ENCODE data around the gene RHBDL2. TPM values are rescaled to one million over a fixed set of nuclear protein-coding genes. Genes with fewer than 3 reads are reported as not detected.

The RHBDL2 gene
- total and polyA plus RNA-seq, 9 of the 15 experiments (the other 6 are each of a cell fraction or from before 2014, with no cell fraction given) = not detected

GRCh38 chr1:38873027-38873969 is 68.3 kb downstream of the RHBDL2 start, which contains the start of gene MYCBP (continued):
- TF ChIP-seq ZBTB40 (IDR thresholded peaks at IDR 0.05) = peak; percentile 93
- no peak for TF ChIP-seq ZBTB40 (CRISPR knock-in tag; IDR thresholded peaks at IDR 0.05)
- TF ChIP-seq, protein P1, sequence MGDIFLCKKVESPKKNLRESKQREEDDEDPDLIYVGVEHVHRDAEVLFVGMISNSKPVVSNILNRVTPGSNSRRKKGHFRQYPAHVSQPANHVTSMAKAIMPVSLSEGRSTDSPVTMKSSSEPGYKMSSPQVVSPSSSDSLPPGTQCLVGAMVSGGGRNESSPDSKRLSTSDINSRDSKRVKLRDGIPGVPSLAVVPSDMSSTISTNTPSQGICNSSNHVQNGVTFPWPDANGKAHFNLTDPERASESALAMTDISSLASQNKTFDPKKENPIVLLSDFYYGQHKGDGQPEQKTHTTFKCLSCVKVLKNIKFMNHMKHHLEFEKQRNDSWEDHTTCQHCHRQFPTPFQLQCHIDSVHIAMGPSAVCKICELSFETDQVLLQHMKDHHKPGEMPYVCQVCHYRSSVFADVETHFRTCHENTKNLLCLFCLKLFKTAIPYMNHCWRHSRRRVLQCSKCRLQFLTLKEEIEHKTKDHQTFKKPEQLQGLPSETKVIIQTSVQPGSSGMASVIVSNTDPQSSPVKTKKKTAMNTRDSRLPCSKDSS (IDR thresholded peaks at IDR 0.05; ENCODE audit: low read depth, partially characterized antibody) = no peak
- TF ChIP-seq, protein P2, sequence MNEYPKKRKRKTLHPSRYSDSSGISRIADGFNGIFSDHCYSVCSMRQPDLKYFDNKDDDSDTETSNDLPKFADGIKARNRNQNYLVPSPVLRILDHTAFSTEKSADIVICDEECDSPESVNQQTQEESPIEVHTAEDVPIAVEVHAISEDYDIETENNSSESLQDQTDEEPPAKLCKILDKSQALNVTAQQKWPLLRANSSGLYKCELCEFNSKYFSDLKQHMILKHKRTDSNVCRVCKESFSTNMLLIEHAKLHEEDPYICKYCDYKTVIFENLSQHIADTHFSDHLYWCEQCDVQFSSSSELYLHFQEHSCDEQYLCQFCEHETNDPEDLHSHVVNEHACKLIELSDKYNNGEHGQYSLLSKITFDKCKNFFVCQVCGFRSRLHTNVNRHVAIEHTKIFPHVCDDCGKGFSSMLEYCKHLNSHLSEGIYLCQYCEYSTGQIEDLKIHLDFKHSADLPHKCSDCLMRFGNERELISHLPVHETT (CRISPR knock-in tag; conservative IDR thresholded peaks at IDR 0.05 in 1 of 2, IDR thresholded peaks at IDR 0.05 in 1 of 2) = no peak
- TF ChIP-seq HDAC3 (IDR thresholded peaks at IDR 0.05; ENCODE audit: borderline replicate concordance, partially characterized antibody) = no peak
- no peak for TF ChIP-seq DNMT1 (IDR thresholded peaks at IDR 0.05)
- TF ChIP-seq ZFP1 (CRISPR knock-in tag; IDR thresholded peaks at IDR 0.05) = no peak
- TF ChIP-seq CSDE1 (IDR thresholded peaks at IDR 0.05) = peak in 1 of 2 experiments; percentile 56; a peak in 1 of 4 replicates
- TF ChIP-seq SNIP1 (IDR thresholded peaks at IDR 0.05; ENCODE audit: low read depth) = no peak
- no peak for TF ChIP-seq HEY1 (CRISPR knock-in tag; IDR thresholded peaks at IDR 0.05; ENCODE audit: borderline replicate concordance)
- TF ChIP-seq, protein P3, sequence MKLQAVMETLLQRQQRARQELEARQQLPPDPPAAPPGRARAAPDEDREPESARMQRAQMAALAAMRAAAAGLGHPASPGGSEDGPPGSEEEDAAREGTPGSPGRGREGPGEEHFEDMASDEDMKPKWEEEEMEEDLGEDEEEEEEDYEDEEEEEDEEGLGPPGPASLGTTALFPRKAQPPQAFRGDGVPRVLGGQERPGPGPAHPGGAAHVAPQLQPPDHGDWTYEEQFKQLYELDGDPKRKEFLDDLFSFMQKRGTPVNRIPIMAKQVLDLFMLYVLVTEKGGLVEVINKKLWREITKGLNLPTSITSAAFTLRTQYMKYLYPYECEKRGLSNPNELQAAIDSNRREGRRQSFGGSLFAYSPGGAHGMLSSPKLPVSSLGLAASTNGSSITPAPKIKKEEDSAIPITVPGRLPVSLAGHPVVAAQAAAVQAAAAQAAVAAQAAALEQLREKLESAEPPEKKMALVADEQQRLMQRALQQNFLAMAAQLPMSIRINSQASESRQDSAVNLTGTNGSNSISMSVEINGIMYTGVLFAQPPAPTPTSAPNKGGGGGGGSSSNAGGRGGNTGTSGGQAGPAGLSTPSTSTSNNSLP (IDR thresholded peaks at IDR 0.05; ENCODE audit: borderline replicate concordance, low read depth, low read length) = no peak

Measured in K562 (cell line).